ENCODE data around the gene IGSF6.
"Not testable (repeated sequence)": the region's sequence is repeated elsewhere in the genome, so short reads cannot be mapped to it uniquely, and the experiment has no call there.

Gene IGSF6

DNA sequence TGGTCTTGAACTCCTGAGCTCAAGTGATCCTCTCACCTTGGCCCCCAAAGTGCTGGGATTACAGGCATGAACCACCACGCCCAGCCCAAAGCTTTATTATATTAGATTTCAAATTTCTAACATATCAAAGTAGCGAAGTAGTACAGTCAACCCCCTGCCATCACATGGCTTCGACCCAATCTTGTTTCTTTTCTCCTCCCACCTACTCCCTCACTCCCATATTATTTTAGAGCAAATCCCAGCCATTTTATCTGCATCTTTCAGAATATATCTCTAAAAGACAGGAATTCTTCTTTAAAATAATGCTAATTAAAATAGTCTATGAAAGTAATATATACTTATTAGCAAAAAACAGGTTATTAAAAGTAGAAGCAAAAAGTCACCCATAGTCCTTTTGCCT is 893 bp downstream of the IGSF6 start:
- no peak for DNase-seq

DNA sequence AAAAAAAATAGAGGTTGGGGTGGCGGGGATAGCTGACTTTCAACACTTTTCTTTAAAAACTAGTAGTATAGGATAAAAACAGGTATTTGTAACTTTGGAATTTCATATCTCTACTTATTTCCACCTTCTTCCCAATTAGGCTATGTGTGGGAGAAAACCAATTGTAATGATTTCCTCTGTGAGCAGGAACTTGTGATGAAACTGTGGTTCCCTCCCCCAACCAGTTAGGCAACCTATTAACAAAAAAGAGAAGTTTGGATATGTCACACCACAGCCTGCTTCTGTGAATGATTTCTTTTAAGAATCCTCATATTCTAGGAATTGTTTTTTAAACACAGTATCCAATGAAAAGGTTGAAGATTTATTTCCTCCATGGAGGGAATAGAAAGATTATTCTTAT is 1.9 kb downstream of the IGSF6 start:
- no peak for DNase-seq

DNA sequence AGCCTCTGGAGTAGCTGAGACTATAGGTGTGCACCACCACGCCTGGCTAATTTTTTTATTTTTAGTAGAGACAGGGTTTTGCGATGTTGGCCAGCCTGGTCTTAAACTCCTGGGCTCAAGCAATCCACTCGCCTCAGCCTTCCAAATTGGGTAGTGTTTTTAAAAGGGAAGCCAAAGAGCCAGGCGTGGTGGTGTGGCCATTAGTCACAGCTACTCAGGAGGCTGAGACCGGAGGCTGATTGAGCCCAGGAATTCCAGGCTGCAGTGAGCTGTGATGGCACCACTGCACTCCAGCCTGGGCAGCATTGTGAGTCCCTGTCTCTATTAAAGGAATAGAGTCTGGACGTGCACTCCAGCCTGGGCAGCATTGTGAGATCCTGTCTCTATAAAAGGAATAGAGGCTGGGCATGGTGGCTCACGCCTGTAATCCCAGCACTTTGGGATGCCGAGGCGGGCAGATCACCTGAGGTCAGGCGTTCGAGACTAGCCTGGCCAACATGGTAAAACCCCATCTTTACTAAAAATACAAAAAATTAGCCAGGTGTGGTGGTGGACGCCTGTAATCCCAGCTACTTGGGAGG is 2.5 kb downstream of the IGSF6 start:
- not testable (repeated sequence) for DNase-seq

DNA sequence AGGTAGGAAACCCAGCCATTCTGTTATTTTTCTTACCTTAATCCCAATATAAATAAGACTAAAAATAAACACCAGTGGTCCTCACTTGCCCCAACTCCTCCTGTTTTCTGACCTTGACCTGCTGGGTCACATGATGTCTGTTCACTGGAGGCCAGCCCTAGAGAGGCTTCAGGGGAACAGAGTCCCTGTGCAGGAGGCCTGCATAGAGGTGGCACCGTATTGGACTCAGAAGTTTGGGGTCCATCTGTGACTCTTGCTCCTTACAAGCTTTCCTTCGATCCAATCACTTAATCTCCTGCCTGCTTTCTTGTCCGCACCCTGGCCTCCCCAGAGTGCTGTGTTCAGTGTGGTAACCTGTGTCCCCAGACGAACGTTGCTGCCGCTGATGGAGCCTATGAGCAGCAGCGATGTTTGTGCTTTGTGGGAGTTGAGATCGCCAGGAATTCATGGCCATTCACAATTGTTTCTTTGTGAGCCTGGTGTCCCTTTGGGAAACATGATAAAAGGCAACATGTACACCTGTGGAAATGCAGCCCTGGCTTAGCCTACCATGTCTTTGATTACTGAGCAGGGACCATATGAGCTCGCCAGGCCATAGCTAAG is 4.7 kb downstream of the IGSF6 start:
- no peak for DNase-seq

DNA sequence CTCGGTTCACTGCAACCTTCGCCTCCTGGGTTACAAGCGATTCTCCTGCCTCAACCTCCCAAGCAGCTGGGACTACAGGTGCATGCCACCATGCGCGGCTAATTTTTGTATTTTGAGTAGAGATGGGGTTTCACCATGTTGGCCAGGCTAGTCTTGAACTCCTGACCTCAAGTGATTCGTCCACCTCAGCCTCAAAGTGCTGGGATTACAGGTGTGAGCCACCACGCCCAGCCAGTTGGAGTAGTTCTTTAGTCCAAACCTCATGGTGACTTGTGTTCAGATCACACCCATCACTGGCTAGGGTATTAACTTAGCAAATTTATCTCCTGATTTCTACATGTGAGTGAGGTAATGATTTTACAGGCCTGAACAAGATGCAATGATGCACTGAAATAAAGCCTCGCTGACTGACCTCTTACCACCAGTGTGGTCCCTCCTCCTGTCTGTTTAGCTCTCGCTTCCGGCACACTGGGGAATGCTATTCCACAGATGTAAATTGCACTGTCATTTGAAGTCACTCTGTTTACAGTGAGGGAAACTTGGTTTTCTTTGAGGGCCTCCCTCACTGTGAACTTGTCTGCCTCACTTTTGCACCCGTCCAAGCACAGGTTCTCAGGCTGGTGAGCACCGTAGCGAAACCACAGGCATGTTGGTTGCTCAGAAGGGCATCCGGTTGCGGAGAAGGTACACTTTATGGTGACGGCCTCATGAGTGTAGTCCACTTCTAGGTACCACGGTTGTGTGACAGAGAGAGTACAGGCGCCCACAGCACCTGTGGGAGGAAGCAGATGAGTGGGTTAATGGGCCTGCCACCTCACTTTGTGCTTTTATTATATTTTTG is 5.5 kb downstream of the IGSF6 start:
- DNase-seq = no peak

DNA sequence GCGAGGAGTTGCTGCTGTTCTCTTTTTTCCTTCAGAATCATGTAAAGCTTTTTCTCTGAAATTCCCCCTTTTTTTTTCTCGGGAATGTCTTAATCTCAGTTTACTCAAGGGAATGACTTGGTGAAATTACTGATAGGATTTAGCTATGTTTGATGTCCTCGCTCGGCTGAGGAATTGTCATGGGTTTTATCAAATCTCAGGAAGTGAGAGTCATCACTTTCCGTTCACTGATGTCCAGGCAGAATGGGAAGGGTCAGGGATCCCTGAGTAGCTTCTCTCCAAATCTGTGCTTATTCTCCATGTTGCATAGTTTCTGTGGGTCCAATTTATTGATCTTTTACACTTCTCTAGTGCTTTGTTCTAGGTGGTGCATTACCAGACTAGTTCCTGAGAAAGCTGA is 6.3 kb downstream of the IGSF6 start:
- no peak for DNase-seq

DNA sequence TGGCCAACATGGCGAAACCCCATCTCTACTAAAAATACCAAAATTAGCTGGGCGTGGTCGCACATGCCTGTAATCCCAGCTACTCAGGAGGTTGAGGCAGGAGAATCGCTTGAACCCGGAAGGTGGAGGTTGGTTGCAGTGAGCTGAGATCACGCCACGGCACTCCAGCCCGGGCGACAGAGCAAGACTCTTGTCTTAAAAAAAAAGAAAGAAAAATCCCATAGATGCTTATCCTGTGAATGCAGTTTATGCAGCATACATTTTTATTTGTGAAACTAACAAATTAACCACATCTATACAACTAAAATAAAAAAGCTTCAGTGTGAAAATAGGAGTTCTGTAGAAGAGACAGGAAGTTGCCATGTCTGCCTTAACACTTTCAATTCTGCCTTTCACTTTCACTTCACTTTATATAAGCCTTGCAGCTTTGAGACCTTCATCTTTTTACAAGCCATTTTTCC is 7.1 kb downstream of the IGSF6 start:
- DNase-seq = no peak

DNA sequence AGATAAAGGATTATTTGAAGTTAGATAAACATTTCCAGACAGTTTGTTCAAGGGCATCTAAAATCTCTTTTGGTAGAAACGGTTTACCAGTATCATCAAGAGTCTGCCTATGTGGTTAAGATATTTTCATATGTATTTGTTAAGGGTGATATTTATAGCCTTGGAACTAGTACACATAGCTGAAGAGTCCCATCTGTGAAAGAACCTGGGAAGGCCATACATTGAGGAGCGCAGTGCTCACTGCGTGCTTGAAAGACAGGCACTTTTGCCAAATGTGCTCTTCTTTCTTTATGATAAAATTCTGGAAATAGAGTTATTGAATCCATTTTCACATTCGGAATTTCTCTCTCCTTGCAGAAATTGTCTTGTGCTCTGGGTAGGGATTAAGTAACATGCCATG is 7.7 kb downstream of the IGSF6 start:
- no peak for DNase-seq

DNA sequence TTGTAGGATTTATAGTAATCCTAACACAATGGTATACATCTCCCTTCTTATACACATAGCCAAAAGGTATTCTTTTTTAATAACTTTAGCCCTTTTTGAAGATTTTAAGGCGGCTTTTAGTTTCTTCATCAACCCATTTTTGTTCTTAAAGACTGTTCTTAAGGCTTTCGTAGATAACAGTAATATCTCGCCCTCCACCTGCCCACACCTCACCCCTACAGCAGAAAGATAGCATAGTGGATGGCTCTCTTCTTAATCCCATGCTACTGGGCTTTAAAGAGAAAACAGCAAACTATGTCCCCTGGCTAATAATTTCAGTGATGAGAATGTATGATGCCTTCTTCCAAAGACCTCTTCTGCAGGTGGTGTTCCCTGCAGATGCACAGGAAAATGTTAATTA is 8.6 kb downstream of the IGSF6 start:
- DNase-seq = no peak

DNA sequence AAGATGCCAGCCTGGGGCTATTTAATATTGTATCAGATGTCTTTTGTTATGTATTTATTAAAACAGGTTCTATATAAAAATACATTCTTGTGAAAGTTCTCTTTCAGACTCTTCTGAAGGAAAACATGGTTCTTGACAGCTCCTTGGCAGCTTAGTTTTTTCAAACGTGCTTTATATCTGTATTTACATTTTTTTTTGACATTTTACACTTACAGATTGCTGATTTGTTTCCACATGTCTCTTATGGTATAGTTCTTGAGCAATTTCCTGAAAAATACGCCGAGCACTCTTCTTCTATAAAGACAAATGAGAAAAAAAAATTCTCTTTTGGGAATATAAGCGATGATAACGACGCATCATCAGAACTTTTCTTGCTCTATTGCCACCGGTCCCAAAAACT is 9.5 kb downstream of the IGSF6 start:
- DNase-seq = no peak

DNA sequence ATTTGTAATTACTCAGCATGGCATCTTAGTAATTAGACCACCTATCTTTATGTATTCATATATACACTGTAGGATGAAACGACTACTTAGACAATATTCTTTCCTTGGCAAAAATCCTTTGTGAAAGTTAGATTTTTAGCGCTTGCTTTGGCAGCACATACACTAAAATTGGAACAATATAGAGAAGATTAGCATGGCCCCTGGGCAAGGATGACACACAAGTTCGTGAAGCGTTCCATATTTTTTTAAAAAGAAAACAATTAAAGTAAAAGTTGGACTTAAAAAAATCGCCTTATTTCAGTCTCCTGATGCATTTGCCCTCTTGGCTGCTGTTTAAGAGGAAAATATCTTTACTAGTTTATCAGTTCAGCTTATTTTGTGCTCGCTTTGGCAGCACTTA is 10.5 kb downstream of the IGSF6 start:
- no peak for DNase-seq

DNA sequence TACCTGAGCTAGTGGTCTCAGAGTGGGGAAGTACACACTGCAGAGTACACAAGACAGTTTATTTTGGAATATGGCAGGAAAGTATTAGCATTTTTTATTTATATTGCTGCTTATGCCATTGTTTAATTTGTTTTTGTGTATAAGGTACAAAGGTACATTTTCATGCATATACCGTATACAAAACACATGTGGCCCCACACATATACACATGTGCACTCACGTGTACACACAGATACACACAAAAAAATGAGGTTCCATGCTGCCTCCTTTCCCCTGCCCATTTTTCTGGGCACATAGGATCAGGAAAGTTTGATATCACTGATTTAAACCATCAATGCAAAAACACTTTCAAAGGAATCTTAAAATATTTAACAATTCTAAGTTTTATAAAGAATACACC is 12.9 kb downstream of the IGSF6 start:
- no peak for DNase-seq

DNA sequence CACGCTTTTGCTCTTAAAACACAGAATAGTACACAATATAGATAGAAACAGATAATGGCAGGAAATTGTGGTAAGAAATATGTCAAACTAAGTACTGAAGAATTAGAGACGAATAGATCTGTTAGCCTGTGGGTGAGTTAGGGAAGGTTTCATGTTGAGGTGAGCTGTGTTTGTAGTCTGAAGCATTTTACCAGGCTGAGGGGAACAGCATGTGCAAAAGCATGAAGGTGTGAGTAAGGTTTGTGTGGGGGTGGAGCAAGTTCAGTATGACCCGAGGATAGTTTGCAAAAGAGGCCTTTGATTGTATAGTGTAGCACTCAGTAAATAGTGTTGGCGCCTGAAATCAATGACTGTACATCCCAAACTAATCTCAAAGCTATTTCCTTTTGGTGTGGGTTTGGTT is 13.8 kb downstream of the IGSF6 start:
- no peak for DNase-seq

DNA sequence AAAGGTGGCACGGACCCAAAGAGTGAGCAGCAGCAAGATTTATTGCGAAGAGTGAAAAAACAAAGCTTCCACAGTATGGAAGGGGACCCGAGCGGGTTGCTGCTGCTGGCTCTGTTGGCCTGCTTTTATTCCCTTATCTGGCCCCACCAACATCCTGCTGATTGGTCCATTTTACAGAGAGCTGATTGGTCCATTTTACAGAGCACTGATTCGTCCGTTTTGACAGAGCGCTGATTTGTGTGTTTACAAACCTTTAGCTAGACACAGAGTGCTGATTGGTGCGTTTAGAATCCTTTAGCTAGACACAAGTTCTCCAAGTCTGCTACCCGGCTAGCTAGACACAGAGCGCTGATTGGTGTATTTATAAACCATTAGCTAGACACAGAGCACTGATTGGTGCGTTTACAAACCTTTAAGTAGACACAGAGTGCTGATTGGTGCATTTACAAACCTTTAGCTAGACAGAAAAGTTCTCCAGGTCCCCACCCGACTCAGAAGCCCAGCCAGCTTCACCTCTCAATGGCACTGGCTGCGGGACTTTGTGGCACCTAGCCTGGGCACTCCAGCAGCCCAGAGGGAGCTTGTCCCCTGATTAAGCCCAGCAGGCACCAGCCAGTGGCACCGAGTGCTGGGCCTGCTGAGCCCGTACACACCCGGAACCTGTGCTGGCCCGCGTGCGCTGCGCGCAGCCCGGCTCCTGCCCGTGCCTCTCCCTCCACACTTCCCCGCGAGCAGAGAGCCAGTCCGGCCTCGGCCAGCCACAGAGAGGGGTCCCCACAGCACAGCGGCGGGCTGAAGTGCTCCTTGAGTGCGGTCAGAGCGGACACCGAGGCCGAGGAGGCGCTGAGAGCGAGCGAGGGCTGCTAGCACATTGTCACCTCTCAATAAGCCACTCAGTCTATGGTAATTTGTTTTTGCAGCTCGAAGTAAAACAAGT is 15.1 kb downstream of the IGSF6 start:
- no peak for DNase-seq

DNA sequence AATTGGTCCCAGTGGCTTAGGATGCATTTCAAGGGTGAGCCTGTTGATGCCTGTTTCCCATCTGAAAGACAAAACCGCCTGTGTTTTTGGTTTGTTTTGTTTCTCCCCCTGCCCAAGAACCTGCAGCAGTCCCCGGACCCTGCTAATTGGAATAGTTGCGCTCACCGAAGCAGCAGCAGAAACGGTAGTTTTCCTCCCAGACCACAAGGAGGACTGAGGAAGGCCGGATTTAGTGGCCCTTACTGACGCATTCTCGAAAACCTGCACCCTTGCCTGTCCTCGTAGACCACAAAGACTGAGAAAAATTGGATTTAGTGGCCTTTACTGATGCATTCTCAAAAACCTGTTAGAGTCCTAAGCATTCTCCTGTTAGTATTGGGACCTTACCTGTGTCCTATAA is 16.7 kb downstream of the IGSF6 start:
- DNase-seq = not testable (repeated sequence)

DNA sequence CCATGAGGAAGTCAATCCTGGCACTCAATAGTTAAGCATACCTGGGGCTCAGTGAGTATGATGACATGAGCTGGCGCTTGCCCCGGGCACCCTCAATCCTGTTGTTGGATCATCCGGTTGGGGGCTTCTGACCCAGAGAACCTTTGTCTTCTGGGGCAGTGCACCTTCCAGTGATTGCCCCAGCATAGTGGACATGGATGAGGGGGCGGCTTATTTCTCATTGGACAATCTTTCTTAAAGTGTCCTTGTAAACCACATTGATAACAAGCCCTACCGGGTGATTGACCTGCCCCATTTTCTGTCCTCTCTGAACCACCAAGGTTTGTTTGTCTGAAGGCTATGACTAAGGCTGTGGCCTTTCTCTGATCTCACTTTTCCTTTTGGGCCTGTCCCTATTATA is 18.2 kb downstream of the IGSF6 start:
- no peak for DNase-seq

DNA sequence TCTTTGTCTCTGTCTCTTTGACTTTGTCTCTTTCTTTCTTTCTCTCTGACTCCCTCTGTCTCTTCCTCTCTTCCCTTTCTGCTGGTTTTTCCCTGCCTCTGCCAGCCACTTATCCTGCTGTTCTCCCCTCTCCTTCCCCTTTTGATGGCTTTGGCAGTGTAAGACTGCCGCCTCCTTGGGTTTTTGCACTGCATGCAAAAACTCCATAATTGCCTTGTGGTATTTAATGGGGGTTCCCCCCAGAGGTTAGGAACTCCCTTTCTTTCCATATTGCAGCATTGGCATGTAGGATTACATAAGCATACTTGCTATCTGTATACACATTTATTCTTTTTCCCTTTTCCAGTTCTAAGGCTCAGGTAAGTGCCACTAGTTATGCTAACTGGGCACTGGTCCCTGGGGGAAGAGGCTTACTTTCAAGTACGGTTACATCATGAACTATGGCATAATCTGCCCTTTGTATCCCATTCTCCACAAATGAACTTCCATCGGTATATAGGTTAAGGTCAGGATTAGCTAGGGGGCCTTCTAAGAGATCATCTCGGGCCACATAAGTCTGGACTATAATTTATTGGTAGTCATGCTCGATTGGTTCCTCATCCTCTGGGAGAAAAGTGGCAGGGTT is 20.3 kb downstream of the IGSF6 start:
- DNase-seq = not testable (repeated sequence)

DNA sequence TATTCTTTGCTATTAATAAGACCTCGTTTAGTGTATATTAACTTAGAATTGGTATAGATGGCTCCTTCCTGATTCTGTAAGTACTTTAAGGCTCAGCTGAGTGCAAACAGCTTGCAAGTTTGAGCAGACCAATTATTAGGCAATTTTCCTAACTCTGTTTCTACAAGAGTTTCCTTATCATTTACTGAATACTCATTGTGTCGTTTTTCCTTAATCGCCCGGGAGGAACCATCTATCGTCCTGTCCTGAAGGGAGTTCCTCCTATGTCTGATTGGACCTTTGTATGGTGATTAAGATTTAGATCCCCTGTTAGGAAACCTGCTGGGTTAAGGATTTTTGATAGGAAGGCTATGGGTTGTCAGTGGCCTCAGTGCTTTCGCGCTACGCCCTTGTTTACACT is 21.0 kb downstream of the IGSF6 start:
- DNase-seq = not testable (repeated sequence)

DNA sequence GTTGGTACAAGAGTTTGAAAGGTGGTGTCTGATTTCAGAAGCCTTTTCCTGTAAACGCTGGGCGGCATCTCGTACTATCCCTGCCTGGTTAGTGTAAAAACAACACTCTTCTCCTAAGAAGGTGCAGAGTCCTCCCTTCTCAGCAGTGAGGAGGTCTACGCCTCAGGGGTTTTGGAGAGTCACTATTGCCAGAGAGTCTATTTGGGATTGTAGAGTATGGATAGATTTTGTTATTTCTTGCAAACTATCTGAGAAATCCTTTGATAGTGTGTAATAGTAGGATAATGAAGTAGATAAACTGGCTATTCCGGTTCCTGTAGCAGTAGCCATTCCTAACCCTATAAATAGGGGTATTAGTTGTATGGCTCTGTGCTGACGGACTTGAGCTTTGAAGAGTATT is 21.5 kb downstream of the IGSF6 start:
- DNase-seq = not testable (repeated sequence)

DNA sequence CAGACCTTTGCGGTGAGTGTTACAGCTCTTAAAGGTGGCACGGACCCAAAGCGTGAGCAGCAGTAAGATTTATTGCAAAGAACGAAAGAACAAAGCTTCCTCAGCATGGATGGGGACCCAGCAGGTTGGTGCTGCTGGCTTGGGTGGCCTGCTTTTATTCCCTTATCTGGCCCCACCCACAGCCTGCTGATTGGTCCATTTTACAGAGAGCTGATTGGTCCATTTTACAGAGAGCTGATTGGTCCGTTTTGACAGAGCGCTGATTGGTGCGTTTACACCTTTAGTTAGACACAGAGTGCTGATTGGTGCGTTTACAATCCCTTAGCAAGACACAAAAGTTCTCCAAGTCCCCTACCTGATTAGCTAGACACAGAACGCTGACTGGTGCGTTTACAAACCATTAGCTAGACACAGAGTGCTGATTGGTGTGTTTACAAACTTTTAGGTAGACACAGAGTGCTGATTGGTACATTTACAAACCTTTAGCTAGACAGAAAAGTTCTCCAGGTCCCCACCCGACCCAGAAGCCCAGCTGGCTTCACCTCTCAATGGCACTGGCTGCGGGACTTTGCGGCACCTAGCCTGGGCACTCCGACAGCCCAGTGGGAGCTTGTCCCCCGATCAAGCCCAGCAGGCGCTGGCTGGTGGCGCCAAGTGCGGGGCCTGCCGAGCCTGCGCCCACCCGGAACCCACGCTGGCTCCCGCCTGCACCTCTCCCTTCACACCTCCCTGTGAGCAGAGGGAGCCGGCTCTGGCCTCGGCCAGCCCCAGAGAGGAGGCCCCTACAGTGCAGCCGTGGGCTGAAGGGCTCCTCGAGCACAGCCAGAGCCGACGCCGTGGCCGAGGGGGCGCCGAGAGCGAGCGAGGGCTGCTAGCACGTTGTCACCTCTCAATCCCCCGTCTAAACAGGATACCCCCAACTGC is 22.5 kb downstream of the IGSF6 start:
- not testable (repeated sequence) for DNase-seq

DNA sequence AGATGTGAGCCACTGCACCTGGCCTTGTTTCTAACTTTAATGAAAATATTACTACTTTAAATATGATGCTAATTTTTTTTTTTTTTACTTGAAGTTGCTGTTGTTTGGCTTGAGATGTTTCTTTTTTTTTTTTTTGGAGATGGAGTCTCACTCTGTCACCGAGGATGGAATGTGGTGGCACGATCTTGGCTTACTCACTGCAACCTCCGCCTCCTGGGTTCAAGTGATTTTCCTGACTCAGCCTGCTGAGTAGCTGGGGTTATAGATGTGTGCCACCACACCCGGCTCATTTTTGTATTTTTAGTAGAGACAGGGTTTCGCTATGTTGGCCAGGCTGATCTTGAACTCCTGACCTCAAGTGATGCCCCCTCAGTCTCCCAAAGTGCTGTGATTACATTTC is 23.6 kb downstream of the IGSF6 start:
- no peak for DNase-seq
